ENCODE data around the gene FGD6. TPM values are rescaled to one million over a fixed set of nuclear protein-coding genes. Genes with fewer than 3 reads are reported as not detected.

FGD6 gene
- total RNA-seq, 1 donor from 2014 or later, result 10.1 TPM

DNA sequence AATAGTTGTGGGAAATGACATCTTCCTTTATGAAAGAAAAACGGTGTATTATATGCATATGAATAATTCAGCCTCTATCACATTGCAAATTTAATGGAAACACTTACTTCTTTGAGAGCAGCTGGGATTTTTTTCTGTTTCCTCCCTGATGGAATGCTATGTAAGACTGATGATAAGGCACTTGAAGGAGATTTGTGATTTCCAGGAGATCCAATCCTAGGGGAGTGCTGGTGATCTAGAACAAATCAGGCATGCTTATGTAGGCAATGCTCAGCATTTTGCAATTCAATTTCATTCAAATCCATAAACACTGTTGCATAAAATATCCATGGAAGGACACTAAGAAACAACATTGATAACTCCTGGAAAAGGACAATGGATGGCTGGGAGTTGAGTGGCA, 127.8 kb downstream of the FGD6 start:
- no peak for DNase-seq (ENCODE audit: low spot score)

DNA sequence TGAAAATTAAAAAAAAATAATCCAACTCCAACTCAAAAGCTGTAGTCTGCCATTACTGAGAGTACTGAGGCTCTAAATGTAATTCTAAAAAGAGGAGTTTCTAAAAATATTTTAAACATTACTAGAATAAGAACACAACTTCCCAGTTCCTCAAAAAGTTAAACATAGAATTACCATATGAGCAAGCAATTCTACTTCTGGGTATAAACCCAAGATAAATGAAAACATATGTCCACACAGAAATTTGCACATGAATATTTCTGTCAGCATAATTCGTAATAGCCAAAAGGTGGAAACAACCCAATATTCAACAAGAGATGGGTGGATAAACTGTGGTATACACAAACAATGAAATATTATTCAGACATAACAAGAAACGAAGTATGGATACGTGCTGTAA, 128.9 kb downstream of the FGD6 start:
- DNase-seq (ENCODE audit: low spot score), result no peak

DNA sequence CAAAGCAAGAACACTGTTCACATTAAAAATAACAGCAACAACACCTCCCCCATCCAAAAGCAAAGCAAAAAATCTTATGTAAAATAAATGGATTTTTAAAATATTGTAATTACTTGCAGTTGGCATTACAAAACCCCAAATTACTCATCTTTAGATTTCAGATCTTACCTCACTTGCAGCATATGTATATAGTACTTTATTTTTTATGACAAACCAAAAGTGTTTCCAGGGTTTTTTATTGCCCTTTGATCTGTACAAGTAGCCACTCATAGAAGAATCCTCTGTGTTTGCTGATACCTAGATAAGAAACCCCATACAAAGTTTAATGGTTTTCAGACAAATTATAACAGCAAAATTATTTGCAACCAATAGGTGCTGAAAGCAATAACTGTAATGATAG, 131.7 kb downstream of the FGD6 start:
- no peak for DNase-seq (ENCODE audit: low spot score)

DNA sequence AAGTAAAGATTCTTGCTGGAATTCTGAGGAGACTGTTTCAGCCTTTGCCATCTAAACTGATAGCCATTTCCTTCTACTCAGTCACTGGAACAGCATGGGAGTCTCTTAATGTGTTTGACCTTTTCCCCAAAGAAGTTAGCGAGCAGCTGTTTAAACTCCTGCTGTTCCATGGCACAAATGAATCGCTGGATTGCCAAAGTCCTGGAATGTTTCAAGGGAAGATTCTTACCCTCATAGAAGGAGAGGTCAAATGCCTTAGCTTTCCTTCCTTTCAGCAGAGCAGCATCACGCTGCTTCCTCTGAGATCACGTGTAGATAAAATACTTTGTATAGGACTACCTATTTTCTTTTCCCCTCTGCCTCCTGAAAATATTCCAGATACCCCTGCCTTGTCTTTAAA, 133.3 kb downstream of the FGD6 start:
- peak; percentile 85 for DNase-seq (ENCODE audit: low spot score)

DNA sequence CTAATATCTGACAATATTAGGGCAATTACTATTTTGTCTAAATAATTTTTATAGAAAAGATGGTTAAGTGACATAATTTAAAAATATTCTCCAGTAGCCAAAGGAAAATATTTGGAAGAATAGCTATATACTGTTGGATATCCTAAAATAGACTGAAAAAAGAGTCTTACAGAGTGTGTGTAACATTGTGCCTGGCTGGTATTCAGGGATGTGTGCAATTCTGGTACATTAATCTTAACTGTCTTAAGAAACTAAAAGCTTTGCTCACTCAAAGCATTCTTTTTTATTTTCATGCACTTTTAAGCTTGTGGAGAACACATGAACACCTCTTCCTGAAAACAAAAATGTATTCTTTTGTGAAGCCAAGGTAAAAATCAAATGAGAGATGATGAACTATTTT, 133.8 kb downstream of the FGD6 start:
- peak; percentile 65 for DNase-seq (ENCODE audit: low spot score)

DNA sequence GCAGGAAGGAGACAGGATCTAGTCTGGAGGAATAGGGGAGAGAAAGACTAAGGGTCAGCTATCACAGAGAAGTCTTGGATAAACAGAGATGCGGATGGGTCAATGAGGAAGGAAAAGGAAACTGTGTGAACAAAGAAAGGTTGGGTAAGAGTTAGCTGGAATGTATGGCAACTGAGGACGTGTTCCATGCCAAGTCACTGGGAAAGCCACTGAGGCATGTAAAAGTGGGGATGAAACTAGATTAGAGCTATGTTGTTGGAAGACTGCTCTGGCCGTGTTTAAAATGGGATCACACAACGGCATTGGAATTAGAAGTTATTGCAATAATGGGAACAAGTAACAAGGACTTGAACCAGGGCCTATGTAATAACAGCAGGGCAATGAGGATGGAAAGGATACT, 139.9 kb downstream of the FGD6 start:
- DNase-seq (ENCODE audit: low spot score), result no peak

DNA sequence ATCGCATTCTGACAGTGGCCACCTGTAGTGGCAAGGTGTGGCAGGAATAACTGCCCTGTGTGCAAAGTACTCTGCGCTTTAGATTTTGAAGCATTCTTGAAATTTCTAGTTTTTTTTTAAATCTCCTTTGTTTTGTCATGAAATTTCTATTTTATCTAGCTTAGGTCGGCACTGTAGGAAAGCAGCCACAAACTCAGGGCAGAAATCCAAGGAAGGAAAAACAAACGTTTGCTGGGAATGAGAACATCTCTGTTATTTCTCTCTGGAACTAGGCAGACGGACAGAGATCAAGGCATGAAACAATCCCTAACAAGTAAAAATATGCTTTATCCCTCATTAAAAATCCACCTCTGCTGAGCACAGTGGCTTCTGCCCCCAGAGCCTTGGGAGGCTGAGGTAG, 142.5 kb downstream of the FGD6 start:
- DNase-seq (ENCODE audit: low spot score), result peak; percentile 42

DNA sequence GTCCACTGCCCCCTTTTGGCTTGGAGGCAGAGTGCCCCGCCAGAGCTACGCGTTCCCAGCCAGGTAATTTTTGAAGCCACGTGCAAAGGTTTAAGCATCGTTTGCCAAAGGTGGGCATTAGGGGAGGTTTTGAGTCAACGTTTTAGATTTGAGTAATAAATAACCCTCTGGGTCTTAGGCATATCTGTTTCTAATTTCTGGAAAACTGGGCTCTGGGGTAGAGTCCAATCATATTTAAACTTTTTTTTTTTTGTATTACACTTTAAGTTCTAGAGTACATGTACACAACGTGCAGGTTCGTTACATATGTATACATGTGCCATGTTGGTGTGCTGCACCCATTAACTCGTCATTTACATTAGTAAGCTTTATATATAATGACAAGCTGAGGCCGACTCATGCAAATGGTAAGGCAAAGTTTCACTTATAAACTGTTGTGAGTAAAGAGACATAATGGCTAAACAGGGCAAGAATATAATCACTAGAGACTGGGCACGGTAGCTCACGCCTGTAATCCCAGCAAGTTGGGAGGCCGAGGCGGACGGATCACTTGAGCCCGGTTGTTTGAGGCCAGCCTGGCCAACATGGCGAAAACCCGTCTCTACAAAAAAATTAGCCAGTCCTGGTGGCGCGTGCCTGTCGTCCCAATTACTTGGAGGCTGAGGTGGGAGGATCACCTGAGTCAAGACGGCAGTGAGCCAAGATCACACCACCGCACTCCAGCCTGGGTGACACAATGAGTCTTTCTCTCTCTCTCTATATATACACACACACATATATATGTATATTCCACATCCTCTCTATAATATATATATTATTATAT, 143.4 kb downstream of the FGD6 start:
- DNase-seq (ENCODE audit: low spot score), result no peak

DNA sequence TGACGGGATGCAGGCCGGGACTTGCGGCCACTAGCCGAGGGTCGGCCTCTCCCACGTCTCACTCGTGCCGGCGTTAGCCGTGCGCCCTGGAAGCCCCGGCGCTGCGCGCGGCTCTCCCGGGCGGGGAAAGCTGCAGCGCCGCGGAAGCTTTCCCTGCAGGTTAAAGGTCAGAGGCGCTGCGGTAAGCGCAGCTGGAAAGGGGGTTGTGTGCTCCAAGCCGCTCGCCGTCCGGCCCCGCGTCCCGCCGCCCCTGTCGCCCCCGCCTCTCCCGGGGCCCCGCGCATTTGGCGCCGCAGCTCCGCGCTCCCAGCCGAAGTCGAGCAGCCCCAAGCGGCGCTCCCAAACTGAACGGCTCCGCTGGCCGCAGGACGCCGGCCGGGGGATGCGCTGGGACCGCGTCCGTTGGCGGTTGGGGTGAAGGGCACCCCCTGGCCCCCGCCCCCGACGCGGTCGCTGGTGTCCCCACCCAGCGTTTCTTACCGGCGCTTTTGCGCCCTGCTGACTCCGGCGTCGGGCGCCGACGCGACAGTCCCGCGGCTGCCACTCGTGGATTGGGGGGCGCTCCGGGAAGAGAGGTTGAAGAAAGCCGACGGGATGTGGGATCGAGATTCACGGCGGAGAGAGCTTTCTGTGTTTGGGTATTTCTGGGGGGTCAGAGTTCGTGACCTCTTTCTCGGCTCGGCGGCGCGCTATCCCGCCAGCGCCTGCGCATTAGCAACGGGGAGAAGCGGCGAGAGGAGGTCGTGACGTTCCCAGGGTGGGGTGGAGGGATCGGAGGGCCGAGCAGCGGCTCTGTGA, 144.2 kb downstream of the FGD6 start, which contains the start of gene NR2C1:
NR2C1 (minus strand) TSS at position 719 of the 798 bp plus-strand sequence. CDS start 6,234 bp downstream, outside the sequence.
- peak; percentile 97 for DNase-seq (ENCODE audit: low spot score)

DNA sequence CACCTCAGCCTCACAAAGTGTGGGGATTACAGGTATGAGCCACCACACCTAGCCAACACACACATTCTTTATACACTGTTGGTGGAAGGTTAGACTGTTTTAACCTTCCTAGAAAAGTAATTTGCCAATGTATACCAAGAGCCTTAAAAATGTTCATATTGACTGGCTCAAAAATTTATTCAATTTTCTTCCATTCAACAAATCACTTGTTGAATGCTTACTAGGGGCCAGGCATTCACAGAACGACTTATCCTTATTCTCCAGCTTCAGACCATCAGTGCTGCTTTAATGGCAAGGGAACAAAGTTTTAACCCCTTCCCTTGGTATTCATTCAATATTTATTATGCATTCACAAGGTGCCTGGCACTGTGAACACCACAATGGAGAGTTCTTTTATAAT, 146.9 kb downstream of the FGD6 start:
- DNase-seq (ENCODE audit: low spot score), result no peak

DNA sequence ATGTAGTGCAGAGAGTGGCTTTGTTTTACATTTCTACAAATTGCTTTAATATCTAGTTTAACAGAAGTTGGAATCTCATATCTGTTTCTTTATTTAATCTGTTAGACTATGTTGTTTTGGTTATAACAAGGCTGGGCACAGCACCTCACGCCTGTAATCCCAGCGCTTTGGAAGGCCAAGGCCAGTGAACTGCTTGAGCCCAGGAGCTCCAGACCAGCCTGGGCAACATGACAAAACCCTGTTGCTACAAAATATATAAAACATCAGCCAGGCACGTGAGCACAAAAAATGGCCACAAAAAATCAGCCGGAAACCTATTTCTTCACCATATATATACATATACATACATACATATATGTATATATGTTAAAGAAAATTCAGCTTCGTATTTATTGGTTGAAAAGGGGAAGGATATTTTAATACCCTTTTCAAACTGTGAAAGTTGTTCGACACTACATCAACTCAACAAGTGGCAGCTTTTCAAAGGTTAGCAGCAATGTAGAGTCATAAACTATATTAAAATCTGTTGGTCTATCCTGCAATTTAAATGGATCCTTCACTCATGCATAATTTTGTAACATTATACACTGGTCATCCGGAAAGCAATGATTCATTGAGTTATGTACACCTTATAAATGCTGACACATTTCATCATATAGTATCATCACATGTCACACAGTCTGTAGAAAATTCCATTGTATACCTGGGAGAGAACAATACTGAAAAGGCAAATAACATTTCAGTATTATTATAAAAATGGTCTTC, 151.0 kb downstream of the FGD6 start:
- no peak for DNase-seq (ENCODE audit: low spot score)

DNA sequence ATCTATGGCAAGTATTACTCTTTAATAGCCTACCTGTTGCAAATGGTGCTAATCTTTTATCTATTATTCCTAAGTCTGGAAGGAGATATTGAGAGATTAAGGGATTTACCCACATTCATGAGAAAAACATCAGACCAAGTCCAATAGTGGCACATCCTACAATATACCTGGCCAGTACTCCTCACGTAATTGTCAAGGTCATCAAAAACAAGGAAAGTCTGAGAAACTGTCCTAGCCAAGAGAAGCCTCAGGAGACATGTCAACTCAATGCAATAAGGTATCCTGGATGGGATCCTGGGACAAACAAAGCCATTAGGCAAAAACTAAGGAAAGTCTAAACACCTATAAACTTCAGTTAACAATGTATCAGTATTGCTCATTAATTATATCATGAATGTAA, 156.3 kb downstream of the FGD6 start:
- DNase-seq (ENCODE audit: low spot score), result no peak

DNA sequence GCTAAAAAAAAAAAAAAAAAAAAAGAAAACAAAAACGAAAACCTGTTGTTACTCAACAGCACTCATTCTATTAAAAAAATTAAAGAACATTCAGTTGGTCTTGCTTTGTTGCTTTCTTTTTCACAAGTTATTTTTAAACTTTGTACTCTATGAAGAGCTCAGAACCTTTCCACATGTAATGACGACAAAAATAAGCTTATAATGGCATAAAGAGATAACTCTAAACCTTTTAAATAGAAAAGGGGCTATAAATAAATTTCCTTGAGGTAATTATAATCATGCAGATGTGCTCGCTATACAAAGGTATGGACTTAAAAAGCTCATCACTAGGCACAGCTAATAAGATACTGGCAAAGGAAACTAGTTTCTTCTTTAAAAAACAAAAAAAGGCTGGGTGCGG, 157.3 kb downstream of the FGD6 start:
- DNase-seq (ENCODE audit: low spot score), result no peak

DNA sequence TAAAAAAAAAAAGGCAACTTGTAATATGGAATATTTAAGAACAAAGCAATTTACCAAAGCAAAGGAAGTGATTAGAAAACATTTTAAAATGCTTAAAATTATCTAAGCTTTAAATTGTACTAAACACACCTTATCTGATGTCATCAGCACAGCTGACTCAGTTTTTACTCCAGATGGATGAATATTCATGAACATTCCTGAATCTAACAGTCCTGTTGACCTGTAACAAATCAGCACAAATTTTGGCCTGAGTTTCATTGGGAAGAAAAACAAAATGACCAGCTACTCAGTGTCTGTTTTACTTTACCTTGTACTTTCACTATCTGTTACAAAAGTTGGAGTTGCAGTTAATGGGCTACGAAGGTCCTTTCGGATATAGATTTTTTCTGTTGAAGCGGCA, 159.8 kb downstream of the FGD6 start:
- no peak for DNase-seq (ENCODE audit: low spot score)

DNA sequence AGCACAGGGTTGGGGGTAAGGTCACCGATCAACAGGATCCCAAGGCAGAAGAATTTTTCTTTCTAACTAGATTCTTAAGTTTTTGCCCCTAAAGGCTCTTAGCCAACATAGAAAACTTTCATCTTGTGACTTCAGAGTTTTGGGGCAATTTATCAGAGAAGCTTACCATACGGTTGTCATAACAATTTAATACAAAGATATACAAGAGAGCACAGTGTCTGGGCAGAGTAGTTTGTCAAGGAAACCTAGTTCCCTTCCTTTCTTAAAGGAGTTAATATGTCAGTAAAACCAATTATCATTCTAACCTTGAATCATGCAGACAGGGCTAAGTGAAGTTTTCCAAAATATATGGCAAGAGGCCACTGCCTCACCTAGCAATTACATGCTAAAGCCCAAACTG, 162.2 kb downstream of the FGD6 start:
- no peak for DNase-seq (ENCODE audit: low spot score)

DNA sequence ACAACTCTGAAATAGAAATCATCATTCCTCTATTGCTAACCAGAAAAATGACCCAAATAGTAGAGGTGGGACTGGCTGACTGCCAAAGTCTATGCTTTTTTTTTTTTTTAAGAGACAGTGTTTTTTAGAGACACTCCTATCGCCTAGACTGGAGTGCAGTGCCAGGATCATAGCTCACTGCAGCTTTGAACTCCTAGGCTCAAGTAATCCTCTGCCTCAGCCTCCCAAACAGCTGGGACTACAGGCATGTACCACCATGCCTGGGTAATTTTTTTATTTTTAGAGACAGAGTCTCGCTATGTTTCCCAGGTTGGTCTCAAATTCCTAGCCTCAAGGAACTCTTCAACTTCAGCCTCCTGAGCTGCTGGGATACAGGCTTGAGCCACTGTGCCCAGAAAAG, 163.1 kb downstream of the FGD6 start:
- DNase-seq (ENCODE audit: low spot score), result peak; percentile 20

DNA sequence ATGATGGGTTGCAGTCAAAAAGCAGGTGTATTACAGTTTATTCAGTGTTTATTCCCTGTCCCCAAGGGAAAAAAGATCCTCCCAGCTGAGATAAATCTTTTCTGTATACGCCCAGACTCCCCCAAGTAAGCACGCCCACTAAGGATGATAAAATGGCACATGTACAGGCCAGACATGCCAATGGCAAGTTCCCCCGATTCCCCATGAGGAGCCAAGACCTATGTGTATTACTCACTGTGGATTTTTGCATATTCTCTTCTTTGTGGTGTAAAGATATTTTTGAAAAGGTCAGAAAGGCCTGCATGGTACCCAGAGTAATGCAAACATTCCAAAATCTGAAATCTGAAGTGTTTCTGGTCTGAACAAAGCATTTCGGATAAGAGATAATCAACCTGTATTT, 166.0 kb downstream of the FGD6 start:
- no peak for DNase-seq (ENCODE audit: low spot score)

DNA sequence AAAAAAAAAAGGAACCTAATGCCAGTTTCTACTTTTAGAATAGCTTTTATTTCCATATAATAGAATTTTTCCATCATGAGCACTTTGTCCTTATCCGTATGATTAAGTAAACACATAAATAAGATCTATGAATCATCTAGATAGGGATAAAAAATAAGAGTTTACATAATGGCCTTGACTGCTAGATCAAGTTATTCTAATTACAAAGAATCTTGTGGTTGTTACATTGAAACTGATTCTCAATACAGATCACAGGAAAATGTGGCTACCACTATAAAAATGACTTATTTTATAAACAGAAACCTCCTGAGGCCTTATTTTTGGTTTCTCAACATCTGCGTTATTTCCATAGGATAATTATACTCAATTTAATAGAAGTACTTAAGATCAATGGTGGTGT, 179.4 kb downstream of the FGD6 start:
- DNase-seq (ENCODE audit: low spot score), result no peak

DNA sequence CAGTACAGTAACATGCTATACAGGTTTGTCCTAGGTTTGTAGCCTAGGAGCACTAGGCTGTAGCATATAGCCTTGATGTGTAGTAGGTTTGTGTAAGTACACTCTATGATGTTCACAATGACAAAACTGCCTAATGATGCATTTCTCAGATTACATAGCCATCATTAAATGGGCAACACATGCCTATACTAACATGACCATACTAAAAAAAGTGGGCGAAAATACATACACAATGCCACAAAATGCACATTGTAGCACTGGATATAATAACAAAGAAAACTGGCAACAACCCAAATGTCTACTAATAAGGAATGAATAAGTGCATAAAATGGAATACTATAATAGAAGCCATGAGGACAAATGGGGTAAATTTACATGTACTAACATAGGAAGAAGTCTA, 182.5 kb downstream of the FGD6 start:
- DNase-seq (ENCODE audit: low spot score), result no peak
